Upper lobe of right lung (tissue), 1 donor: ENCODE data around the gene ENAH. TPM values are rescaled to one million over a fixed set of nuclear protein-coding genes. Genes with fewer than 3 reads are reported as not detected.
"Not testable (repeated sequence)": the region's sequence is repeated elsewhere in the genome, so short reads cannot be mapped to it uniquely, and the experiment has no call there.

Experiments used
- ATAC-seq: fragments of 200-7000 bp; cut with Tn5 transposase; one replicate; pipeline ENCODE4 v1.9.1; 2020; ENCODE audit warnings: mild to moderate bottlenecking, moderate library complexity
- DNase-seq: peaks from one replicate; pipeline ENCODE4 v3.0.0-alpha.2; 2020
- H3K27ac ChIP-seq: fragments of 200-600 bp; one replicate; pipeline ENCODE4 v1.8.0; 2022
- H3K27me3 ChIP-seq: fragments of 200-600 bp; one replicate; pipeline ENCODE4 v1.8.0; 2022; ENCODE audit warnings: mild to moderate bottlenecking
- H3K36me3 ChIP-seq: fragments of 200-600 bp; one replicate; pipeline ENCODE4 v1.8.0; 2022
- H3K4me1 ChIP-seq: fragments of 200-600 bp; one replicate; pipeline ENCODE4 v1.8.0; 2022
- H3K4me3 ChIP-seq: fragments of 200-600 bp; one replicate; pipeline ENCODE4 v1.8.0; 2022; ENCODE audit warnings: mild to moderate bottlenecking
- H3K9me3 ChIP-seq: fragments of 200-600 bp; one replicate; pipeline ENCODE4 v1.8.0; 2022
- CTCF ChIP-seq: fragments of 200-600 bp; IDR thresholded peaks from one replicate; pipeline ENCODE4 v1.8.0; 2022; ENCODE audit warnings: antibody characterized with exemption
- intact Hi-C: fragments of 100-400 bp; cut with DNase I; formaldehyde crosslinking; loops from one replicate; pipeline ENCODE4 v1.11.0; 2022
- total RNA-seq: library from RNA; stranded (reverse); fragmentation: NEBNext Ultra II Directional; extraction: Animal tissue kit (Norgen Biotek cat#: 25700); gene quantifications from one replicate; pipeline ENCODE4 v1.2.1, GENCODE V29; 2021
- donor health status: DM: no; HTN: yes; CAD: no; lungs with severe emphysema.

Gene ENAH
- total RNA-seq, 1 donor from 2014 or later = 67.4 TPM

GRCh38 chr1:225645194-225645895 is 7.6 kb downstream of the ENAH start:
- Histone ChIP-seq H3K27ac (no peak overlapping the region), H3K27me3 (no peaks in the 10 kb centered on the region), H3K9me3 (no peaks in the 10 kb centered on the region), H3K4me3 (no peak overlapping the region), H3K4me1 (peaks cover 5% of the 10 kb centered on the region), H3K36me3 (no peaks in the 10 kb centered on the region)
- no peak for DNase-seq
- no peak for ATAC-seq
- intact Hi-C loops = no loop called here
- no peak for TF ChIP-seq CTCF

GRCh38 chr1:225644666-225645065 is 8.3 kb downstream of the ENAH start:
- Histone ChIP-seq H3K27ac (no peak overlapping the region), H3K4me1 (peaks cover 5% of the 10 kb centered on the region), H3K36me3 (no peaks in the 10 kb centered on the region), H3K27me3 (no peaks in the 10 kb centered on the region), H3K4me3 (no peak overlapping the region), H3K9me3 (no peaks in the 10 kb centered on the region)
- TF ChIP-seq CTCF = no peak
- DNase-seq = no peak
- no peak for ATAC-seq
- intact Hi-C loops = no loop called here

- intact Hi-C loops = no loop called here
- Histone ChIP-seq H3K4me3 (no peak overlapping the region), H3K9me3 (no peaks in the 10 kb centered on the region), H3K36me3 (no peaks in the 10 kb centered on the region), H3K4me1 (no peaks in the 10 kb centered on the region), H3K27me3 (no peaks in the 10 kb centered on the region), H3K27ac (no peak overlapping the region)
- no peak for ATAC-seq
- TF ChIP-seq CTCF = no peak
- DNase-seq = no peak
Observed at GRCh38 chr1:225642177-225642576, 10.7 kb downstream of the ENAH start.

GRCh38 chr1:225638853-225639252 is 14.1 kb downstream of the ENAH start:
- TF ChIP-seq CTCF = no peak
- H3K4me1 ChIP-seq = no peaks in the 10 kb centered on the region
- no peaks in the 10 kb centered on the region for H3K36me3 ChIP-seq
- DNase-seq = no peak
- no peaks in the 10 kb centered on the region for H3K9me3 ChIP-seq
- no peaks in the 10 kb centered on the region for H3K27me3 ChIP-seq
- intact Hi-C loops = no loop called here
- H3K4me3 ChIP-seq = no peak overlapping the region
- ATAC-seq = no peak
- H3K27ac ChIP-seq = no peak overlapping the region

- intact Hi-C loops = no loop called here
Observed at GRCh38 chr1:225637651-225638199, 15.2 kb downstream of the ENAH start.

GRCh38 chr1:225636992-225637391 is 15.9 kb downstream of the ENAH start:
- intact Hi-C loops, H3K27ac ChIP-seq, H3K27me3 ChIP-seq, H3K4me3 ChIP-seq, ATAC-seq, H3K4me1 ChIP-seq, H3K36me3 ChIP-seq, H3K9me3 ChIP-seq, DNase-seq: not testable (repeated sequence)

More at GRCh38 chr1:225637651-225638199, 15.2 kb downstream of the ENAH start:
- Histone ChIP-seq H3K9me3 (no peaks in the 10 kb centered on the region), H3K27me3 (no peaks in the 10 kb centered on the region), H3K4me1 (no peaks in the 10 kb centered on the region), H3K36me3 (no peaks in the 10 kb centered on the region), H3K27ac (no peak overlapping the region), H3K4me3 (no peak overlapping the region)
- no peak for TF ChIP-seq CTCF
- DNase-seq (no peak), ATAC-seq (no peak)
